NCI-H2107 (cell line): ENCODE measurements around the gene DHRS4L2.
"Not testable (repeated sequence)": the region's sequence is repeated elsewhere in the genome, so short reads cannot be mapped to it uniquely, and the experiment has no call there.

ENCODE experiments used
- DNase-seq: peaks from one replicate; lab custom pipeline; 2025; lab: John Stamatoyannopoulos, UW

Gene DHRS4L2

DNA sequence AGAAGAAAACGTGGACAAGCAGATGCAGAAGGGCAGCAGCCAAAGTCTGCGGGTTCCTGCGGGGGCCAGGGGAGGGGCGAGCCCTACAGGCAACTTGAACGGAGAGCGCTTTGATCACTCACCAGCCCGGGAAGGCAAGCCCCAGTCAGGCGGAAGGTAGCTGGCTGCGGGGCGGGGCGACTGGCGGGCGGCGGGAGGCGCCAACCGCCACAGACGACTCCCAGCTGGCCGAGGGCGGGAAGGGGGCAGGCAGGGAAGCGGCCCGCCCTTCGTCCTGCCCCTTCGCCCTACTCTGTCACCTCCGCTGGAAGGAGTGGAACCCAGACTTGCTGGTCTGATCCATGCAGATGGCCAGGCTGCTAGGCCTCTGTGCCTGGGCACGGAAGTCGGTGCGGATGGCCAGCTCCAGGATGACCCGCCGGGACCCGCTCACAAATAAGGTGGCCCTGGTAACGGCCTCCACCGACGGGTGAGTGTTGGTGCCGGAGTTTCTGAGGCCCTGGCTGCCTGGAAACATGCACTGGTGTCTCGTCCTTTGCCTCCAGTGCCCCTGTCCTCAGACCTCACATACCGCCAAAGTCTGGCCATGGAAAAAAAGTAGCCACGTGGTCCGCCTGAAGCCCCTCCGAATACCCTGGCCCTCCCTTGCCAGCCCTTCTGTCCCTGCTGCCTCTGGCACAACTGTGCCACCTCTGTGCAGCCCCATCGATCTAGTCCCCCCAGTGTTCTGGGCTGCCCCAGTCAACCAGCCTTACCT is at the start of gene DHRS4L2:
Gene DHRS4L2, plus strand, starts transcription at position 323 of the 757 bp plus-strand sequence. Its CDS starts 19 bp downstream, at position 342.
- not testable (repeated sequence) for DNase-seq

DNA sequence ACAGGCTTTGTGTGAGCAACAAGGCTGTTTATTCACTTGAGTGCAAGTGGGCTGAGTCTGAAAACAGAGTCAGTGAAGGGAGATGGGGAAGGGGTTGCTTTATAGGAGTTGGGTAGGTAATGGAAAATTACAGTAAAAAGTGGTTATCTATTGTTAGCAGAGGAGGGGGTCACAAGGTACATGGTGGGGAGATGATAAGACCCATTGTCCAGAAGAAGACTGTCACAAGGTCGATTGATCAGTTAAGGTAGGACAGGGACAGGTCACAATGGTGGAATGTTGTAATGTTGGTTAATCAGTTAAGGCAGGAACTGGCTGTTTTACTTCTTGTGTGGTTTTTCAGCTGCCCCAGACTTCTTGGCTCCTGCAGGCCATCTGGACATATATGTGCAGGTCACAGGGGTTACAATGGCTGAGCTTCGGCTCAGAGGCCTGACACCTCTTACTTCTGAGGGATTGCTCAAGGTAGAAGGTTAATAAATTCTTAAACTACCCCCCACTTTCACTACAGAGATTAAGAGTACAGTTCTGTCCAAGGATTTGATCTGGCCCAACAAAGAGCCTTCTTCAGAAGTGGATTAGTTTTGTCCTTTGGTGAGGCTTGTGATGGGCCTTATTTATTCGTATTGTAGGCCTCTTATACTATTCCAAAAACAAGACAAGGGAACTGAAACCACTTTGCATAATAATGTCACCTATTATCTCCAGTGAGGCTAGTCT is 49.0 kb upstream of the DHRS4L2 start:
- DNase-seq: no peak

DNA sequence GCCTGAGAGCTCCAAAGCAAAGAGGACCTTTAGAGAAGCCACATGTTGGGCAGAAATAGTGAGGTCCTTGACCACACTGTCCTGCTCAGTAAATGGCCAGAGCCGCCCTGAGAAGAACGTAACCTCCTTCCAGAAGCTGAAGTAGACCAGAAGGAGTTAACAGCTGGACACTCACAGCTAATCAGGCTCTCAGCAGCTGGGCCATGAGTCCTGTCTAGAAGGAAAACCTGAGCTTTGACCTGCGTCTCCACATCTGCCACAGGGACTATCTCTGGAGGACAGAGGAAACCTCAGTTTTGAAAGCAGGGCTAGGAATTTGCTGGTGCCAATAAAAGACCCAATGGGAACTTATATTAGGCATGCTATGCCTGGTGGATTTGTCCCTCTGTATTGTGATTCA is 47.5 kb upstream of the DHRS4L2 start:
- no peak for DNase-seq

DNA sequence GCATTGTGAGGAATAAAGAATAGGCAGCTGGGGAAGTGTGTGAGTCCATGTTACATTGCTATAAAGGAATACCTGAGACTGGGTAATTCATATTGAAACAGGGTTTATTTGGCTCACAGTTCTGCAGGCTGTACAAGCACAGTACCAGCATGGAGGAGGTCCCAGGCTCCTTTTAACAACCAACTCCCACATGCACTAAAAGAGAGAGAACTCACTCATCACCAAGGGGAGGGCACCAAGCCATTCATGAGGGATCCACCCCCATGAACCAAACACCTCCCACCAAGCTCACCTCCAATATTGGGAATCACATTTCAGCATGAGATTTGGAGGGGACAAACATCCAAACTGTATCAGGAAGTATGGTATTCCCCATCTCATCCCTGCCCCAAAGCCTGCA is 47.1 kb upstream of the DHRS4L2 start:
- no peak for DNase-seq

DNA sequence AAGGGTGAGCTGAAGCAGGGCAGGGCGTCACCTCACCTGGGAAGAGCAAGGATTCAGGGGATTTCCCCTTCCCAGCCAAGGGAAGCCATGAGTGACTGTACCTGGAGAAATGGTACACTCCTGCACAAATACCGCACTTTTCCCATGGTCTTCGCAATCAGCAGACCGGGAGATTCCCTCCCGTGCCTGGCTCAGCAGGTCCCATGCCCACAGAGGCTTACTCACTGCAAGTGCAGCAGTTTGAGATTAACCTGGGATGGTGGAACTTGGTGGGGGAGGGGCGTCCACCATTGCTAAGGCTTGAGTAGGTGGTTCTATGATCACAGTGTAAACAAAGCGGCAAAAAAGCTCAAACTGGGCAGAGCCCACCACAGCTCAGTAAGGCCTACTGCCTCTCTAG is 46.1 kb upstream of the DHRS4L2 start:
- no peak for DNase-seq

DNA sequence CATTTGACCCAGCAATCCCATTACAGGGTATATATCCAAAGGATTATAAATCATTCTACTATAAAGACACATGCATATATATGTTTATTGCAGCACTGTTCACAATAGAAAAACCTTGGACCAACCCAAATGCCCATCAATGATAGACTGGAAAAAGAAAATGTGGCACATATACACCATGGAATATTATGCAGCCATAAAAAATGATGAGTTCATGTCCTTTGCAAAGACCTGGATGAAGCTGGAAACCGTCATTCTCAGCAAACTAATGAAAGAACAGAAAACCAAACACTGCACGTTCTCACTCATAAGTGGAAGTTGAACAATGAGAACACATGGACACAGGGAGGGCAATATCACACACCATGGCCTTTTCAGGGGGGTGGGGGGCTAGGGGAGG is 39.7 kb upstream of the DHRS4L2 start:
- not testable (repeated sequence) for DNase-seq

DNA sequence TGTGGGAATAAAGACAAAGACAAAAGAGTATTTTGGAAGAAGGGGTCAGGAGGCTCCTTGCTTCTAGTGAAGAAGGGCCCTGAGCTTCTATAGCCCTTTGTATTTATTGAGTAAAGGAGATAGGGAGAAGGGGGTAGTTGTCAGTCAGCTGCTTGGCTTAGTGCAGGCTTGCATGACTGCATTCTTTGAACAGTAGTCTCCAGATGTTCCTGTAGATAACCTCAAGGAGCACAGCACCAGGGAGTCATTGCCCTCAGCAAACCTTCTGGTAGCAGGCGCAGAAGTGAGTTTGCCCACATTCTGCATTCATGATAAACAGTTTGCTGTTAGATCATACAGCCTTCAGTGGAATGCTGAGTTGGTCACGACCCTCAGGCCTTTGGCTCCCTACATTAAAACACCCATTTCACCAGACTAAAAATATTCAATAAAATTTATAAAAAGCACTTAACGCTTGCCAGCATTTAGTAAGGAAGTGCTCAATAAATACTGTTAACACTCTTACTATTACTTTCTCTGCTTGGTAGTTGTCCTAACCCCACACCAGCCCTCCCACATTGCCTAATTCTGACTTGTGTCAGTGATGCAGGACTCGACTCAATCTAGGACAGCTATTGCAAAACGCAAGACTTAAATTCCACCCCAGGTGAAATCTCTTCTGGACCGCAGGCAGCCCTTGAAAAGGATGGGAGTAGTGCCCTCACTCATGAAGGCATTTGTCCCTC is 38.2 kb upstream of the DHRS4L2 start:
- DNase-seq: no peak

DNA sequence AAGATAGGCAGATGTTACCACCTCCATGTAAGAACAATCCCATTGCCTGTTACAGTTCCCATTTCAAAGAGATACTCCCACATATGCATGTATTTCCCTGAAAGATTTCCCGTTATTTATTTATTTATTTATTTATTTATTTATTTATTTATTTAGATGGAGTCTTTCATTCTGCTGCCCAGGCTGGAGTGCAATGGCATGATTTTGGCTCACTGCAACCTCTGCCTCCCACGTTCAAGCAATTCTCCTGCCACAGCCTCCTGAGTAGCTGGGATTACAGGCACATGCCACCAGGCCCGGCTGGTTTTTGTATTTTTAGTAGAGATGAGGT is 37.6 kb upstream of the DHRS4L2 start:
- not testable (repeated sequence) for DNase-seq

DNA sequence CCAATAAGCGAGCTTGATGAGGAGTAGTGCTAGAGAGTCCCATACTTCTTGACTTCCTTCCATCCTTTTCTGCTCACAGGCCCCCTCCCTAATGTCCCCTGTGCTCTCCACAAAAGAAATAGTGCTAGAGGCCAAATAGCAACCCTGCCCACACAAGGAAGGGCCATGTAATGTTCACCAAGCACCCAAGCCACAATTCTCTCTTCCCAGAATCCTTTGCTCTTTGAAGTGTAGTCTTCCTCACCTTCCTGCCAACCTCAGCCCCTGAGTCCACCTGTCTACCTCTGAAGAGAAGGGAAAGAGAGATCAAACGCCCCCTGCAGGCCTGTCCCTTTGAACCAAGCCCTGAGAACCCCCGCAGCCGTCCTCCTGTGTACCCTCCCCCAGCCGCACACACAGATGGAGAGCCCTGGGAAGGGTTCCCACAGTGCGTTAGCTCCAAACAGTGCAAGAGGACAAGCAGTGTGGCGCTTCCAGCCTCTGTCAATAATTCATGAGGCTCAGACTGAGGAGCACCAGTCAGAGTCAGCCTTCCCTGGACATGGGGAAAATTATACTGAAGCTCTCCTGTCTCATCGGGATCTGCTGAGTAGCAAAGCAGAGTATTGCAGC is 37.0 kb upstream of the DHRS4L2 start:
- no peak for DNase-seq

DNA sequence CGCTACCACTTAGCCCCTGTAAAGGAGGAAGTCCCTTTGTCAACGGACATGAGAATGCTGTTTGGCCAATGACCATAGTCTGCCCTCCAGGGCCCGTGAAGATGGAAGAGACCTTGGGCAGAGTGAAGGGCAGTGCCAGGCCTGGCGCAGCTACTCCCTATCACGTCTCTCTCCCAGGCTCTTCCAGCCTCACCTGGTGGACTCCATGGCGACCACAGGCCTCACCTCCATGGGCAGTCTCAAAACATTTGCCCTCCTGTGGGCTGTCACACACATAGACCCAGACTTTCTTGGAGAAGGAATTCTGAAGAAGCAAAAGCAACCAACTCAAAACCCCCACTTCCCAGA is 35.6 kb upstream of the DHRS4L2 start:
- not testable (repeated sequence) for DNase-seq

DNA sequence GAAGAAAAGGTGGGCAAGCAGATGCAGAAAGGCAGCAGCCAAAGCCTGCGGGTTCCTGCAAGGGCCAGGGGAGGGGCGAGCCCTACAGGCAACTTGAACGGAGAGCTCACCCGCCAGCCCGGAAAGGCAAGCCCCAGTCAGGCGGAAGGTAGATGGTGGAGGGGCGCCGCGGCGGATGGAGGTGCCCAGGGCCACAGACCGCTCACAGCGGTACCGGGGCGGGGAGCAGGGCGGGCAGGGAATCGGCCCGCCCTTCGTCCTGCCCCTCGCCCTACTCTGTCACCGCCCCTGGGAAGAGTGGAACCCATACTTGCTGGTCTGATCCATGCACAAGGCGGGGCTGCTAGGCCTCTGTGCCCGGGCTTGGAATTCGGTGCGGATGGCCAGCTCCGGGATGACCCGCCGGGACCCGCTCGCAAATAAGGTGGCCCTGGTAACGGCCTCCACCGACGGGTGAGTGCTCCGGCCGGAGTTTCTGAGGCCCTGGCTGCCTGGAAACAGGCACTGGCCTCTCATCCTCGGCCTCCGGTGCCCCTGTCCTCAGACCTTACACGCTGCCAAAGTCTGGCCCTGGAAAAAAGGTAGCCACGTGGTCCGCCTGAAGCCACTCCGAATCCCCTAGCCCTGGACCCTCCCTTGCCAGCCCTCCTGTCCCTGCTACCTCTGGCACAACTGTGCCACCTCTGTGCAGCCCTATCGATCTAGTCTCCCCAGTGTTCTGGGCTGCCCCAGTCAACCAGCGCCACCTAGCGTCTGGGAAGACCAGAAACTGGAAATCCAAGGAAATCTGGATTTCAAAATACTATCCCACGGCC is 35.1 kb upstream of the DHRS4L2 start, which contains the start of gene DHRS4:
Gene DHRS4, plus strand, starts transcription at position 307 of the 815 bp plus-strand sequence. Its CDS starts 19 bp downstream, at position 326.
- DNase-seq: peak; percentile 89

DNA sequence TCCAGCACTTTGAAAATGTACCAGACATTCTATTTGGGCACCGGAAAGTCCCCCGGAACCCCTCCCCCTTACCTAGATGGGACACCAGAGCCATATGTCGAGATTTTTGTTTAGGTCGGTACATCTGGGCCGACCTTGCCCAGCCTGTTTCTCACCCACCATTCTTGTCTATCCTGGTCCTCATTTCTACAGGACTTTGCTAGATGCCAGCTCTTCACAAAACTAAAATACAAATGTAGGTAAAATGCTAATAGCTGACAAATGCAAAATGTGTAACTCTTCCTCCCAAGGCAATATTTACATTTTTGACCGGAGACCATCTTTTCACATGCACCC is 34.5 kb upstream of the DHRS4L2 start:
- not testable (repeated sequence) for DNase-seq

DNA sequence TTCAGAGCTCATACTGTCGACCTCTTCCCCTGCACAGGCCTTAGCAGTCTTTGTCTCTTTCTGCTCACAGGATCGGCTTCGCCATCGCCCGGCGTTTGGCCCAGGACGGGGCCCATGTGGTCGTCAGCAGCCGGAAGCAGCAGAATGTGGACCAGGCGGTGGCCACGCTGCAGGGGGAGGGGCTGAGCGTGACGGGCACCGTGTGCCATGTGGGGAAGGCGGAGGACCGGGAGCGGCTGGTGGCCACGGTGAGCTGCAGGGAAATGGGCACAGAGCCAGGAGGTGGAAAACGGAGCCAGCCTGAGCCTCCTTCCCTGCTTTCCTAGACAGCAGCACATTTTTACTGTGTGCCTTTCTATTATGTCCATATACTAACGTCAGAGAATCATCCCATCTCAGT is 33.8 kb upstream of the DHRS4L2 start:
- peak; percentile 8 for DNase-seq

DNA sequence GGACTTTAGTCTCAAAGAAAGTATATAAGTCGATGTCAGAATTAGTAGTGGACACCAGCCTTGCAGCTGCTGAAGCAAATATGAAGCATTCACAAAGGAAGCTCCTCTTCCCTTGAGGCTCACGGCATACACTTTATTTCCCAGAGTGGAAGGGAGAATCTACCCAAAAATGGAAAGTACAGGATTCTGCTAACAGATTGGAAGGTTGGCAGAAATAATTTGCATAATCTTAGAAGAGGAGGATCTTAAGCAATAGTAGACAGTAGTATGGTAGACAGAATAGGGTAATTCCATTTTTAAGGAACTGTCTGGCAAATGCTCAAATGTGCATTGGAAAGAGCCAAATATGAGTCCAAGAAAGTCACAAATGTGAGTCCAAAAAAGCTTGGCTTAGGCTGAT is 32.9 kb upstream of the DHRS4L2 start:
- DNase-seq: not testable (repeated sequence)

DNA sequence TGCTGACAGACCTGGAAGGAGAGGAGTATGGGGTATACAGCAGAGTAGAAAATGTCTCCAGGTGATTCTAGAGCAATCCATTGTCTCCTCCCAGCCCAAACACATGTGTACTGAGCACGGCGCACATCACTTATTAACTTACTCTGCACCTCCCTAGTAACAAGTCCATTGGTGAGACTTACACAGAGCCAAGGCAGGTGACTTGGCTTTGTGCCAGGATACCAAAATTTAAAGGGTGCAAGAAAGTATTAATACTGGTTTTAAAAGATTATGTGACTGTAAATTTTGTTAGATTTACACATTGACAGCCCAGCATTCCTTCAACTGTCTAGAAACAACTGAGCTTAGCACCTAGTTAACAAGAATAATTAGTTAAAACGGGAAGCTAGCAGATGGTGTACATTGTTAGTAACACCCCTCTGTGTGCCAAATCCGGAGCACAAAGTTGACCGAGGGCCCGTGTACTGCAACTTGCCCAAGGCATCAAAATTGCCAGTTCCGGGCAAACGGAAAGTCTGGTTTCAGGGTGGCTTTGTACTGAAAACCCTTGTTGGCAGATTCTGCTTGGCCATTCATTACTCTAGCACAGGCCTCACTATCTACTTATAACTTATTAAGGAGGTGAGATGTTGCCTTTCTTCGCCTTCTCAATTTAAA is 30.7 kb upstream of the DHRS4L2 start:
- DNase-seq: not testable (repeated sequence)

DNA sequence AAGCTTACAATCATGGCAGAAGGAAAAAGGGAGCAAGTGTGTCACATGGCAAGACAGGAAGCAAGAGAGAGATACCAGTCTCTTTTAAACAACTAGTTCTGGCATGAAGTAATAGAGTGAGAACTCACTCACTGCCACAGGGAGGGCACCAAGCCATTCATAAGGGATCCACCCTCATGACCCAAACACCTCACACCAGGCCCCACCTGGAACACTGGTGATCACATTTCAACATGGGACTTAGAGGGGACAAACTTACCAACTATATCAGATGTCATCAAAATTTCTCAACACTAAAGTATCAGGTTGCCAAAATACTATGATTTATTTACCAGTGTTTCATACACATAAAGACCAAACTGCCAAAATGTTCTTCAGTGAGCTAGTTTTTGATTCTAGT is 27.8 kb upstream of the DHRS4L2 start:
- not testable (repeated sequence) for DNase-seq

DNA sequence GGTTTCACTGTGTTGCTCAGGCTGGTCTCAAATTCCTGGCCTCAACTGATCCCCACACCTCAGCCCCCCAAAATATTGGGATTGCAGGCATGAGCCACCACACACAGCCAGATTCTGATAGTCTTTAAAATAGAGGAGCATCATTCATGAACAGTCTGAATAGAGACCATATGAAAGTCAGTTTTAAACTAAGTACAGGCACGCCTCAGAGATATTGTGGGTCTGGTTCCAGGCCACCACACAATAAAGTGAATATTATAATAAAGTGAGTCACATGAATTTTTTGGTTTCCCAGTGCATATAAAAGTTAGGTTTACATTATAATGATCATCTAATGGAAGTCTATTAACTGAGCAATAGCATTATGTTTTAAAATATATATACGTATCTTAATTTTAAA is 27.0 kb upstream of the DHRS4L2 start:
- not testable (repeated sequence) for DNase-seq

DNA sequence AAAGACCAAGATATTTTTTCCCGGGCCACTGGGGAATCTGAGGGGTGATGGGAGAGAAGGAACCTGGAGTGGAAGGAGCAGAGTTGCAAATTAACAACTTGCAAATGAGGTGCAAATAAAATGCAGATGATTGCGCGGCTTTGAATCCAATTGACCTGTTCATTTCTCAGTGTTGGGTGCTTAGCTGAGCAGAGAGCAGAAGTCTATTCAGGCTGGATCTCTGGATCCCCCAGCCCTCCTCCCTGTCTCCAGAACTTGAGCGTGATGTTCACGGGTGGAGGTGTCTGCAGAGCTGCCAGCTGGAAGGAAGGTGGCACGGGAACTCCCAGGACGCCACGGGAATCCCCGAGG is 19.6 kb upstream of the DHRS4L2 start:
- DNase-seq: not testable (repeated sequence)

DNA sequence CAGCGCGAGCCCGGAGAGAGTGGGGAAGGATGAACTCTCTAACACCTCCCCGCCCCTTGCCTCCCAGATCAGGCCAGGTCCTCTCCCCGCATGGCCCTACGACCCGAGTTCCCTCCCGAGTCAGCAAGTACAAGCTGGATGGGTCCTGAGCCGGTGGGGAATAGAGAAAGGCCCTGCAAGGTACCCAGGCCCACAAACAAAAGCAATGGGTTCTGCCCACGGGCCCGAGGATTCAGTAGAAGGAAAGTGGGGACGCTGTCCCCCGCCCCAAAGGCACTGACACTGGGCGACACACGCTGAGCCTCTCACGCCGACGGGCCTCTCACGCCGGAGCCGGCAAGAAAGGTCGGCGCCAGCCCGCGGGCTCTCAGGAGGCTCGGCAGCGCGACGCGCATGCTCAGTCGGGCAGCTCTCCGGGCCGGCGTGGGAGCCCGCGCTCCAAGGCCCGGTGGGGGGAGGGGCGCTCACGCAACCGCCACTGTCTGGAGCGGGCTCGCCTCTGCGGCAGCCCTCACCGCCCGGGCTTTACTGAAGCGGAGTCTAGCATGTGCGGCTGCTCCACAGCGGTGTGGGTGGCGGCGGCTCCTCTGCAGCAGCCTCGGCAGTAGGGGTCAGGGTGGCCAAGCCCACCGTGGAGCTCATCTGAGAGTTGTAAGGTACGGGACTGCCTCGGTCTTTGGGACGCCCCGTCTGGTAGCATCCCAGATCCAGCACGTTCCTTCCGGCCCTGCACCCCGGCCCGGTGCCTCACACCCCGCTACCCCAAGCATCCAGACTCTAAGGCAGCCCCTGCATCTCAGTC is 19.0 kb upstream of the DHRS4L2 start:
- DNase-seq: not testable (repeated sequence)

DNA sequence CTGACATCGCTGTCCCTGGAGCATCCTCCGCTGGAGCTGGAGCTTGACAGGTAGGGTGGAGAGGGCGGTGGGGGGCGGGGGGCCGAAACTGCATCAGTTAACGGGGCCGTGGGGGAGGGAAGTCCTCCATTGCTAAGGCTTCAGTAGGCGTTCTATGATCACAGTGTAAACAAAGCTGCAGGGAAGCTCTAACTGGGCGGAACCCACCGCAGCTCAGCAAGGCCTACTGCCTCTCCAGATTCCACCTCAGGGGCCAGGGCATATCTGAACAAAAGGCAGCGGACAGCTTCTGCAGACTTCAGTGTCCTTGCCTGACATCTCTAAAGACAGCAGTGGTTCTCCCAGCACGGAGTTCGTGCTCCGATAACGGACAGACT is 18.5 kb upstream of the DHRS4L2 start:
- not testable (repeated sequence) for DNase-seq
